H9 (cell line): ENCODE measurements around the gene ATP6V0A4. TPM values are rescaled to one million over a fixed set of nuclear protein-coding genes. Genes with fewer than 3 reads are reported as not detected.

Experiments used
- DNase-seq: peaks from one replicate; pipeline ENCODE4 v3.0.0-alpha.2; 2017
- H2AFZ ChIP-seq: one replicate; pipeline ENCODE4 v1.6.1; 2013; ENCODE audit warnings: mild to moderate bottlenecking, low read length, control low read depth, moderate library complexity
- H2AK5ac ChIP-seq: 2 replicates; pipeline ENCODE4 v1.6.1; 2013; ENCODE audit warnings: low read length, control low read depth, mixed read lengths; ENCODE audit not compliant: insufficient read length
- H2BK120ac ChIP-seq: one replicate; pipeline ENCODE4 v1.6.1; 2013; ENCODE audit warnings: low read depth, mild to moderate bottlenecking, low read length, control low read depth, inconsistent platforms; ENCODE audit not compliant: poor library complexity, severe bottlenecking
- H2BK12ac ChIP-seq: 2 replicates; pipeline ENCODE4 v1.6.1; 2013; ENCODE audit warnings: low read length, control low read depth, mixed read lengths, low read depth; ENCODE audit not compliant: insufficient read length
- H2BK15ac ChIP-seq: 2 replicates; pipeline ENCODE4 v1.6.1; 2013; ENCODE audit warnings: low read depth, low read length, control low read depth
- H2BK20ac ChIP-seq: one replicate; pipeline ENCODE4 v1.6.1; 2013; ENCODE audit warnings: low read depth, mild to moderate bottlenecking, low read length, control low read depth, inconsistent platforms; ENCODE audit not compliant: poor library complexity, severe bottlenecking
- H2BK5ac ChIP-seq: 2 replicates; pipeline ENCODE4 v1.6.1; 2013; ENCODE audit warnings: low read length, control low read depth, mixed read lengths; ENCODE audit not compliant: insufficient read length
- H3K14ac ChIP-seq: 2 replicates; pipeline ENCODE4 v1.6.1; 2013; ENCODE audit warnings: low read length, control low read depth; ENCODE audit not compliant: insufficient read depth
- H3K18ac ChIP-seq: 2 replicates; pipeline ENCODE4 v1.6.1; 2013; ENCODE audit warnings: low read depth, mild to moderate bottlenecking, mixed read lengths, low read length, control low read depth; ENCODE audit not compliant: insufficient read length
- H3K23ac ChIP-seq: 2 replicates; pipeline ENCODE4 v1.6.1; 2013; ENCODE audit warnings: low read length, control low read depth, mixed read lengths, low read depth; ENCODE audit not compliant: insufficient read length
- H3K23me2 ChIP-seq: 2 replicates; pipeline ENCODE4 v1.6.1; 2013; ENCODE audit warnings: low read depth, mild to moderate bottlenecking, mixed read lengths, low read length, control low read depth; ENCODE audit not compliant: insufficient read length, poor library complexity, severe bottlenecking
- H3K27ac ChIP-seq: 2 replicates; pipeline ENCODE4 v1.5.1; 2013; ENCODE audit warnings: low read length, control low read depth, mixed read lengths, low read depth; ENCODE audit not compliant: insufficient read length
- H3K27me3 ChIP-seq: 2 replicates; pipeline ENCODE4 v1.6.1; 2013; ENCODE audit warnings: low read length, control low read depth, inconsistent platforms; ENCODE audit not compliant: insufficient read depth
- H3K4ac ChIP-seq: 2 replicates; pipeline ENCODE4 v1.6.1; 2013; ENCODE audit warnings: low read depth, mild to moderate bottlenecking, control low read depth, inconsistent platforms, low read length, moderate library complexity
- H3K4me1 ChIP-seq: 2 replicates; pipeline ENCODE4 v1.6.1; 2013; ENCODE audit warnings: low read length, control low read depth, inconsistent platforms; ENCODE audit not compliant: insufficient read depth
- H3K4me2 ChIP-seq: 2 replicates; pipeline ENCODE4 v1.6.1; 2013; ENCODE audit warnings: low read length, control low read depth, mixed read lengths; ENCODE audit not compliant: insufficient read length, insufficient read depth
- H3K56ac ChIP-seq: 2 replicates; pipeline ENCODE4 v1.6.1; 2013; ENCODE audit warnings: low read depth, mild to moderate bottlenecking, mixed read lengths, low read length, control low read depth; ENCODE audit not compliant: insufficient read length
- H3K79me1 ChIP-seq: 2 replicates; pipeline ENCODE4 v1.6.1; 2013; ENCODE audit warnings: low read depth, mild to moderate bottlenecking, moderate library complexity, low read length, control low read depth, inconsistent platforms; ENCODE audit not compliant: insufficient read depth, poor library complexity, severe bottlenecking
- H3K79me2 ChIP-seq: 2 replicates; pipeline ENCODE4 v1.6.1; 2013; ENCODE audit warnings: low read length, control low read depth, inconsistent platforms; ENCODE audit not compliant: insufficient read depth
- H3K9ac ChIP-seq: 2 replicates; pipeline ENCODE4 v1.6.1; 2013; ENCODE audit warnings: low read length, control low read depth, mixed read lengths; ENCODE audit not compliant: insufficient read length; ENCODE audit errors: extremely low read depth
- H3K9me3 ChIP-seq: one replicate; pipeline ENCODE4 v1.6.1; 2013; ENCODE audit warnings: low read depth, low read length, inconsistent platforms; ENCODE audit not compliant: control insufficient read depth
- H3T11ph ChIP-seq: one replicate; pipeline ENCODE4 v1.6.1; 2013; ENCODE audit warnings: mild to moderate bottlenecking, low read length, control low read depth, inconsistent platforms
- H4K20me1 ChIP-seq: one replicate; pipeline ENCODE4 v1.6.1; 2013; ENCODE audit not compliant: control insufficient read depth, insufficient read length, insufficient read depth
- H4K5ac ChIP-seq: 2 replicates; pipeline ENCODE4 v1.6.1; 2013; ENCODE audit warnings: low read depth, mild to moderate bottlenecking, mixed read lengths, low read length, control low read depth; ENCODE audit not compliant: insufficient read length
- H4K8ac ChIP-seq: replicated peaks from 2 replicates; pipeline ENCODE4 v1.6.1; 2013; ENCODE audit warnings: low read length, control low read depth, mixed read lengths, low read depth; ENCODE audit not compliant: insufficient read length
- H4K91ac ChIP-seq: 2 replicates; pipeline ENCODE4 v1.6.1; 2013; ENCODE audit warnings: low read depth, mild to moderate bottlenecking, moderate library complexity, mixed read lengths, low read length, control low read depth; ENCODE audit not compliant: insufficient read length
- H3K27ac Mint-ChIP-seq, 3 experiments: 2 replicates in 2 of 3; 3 replicates in 1 of 3; pipeline ENCODE4 v1.8.0; 2020 to 2021; ENCODE audit warnings: mixed read lengths in 3 of 3, mild to moderate bottlenecking in 1 of 3, moderate library complexity in 1 of 3
- H3K27me3 Mint-ChIP-seq: 2 replicates; pipeline ENCODE4 v1.8.0; 2021; ENCODE audit warnings: low read depth, mild to moderate bottlenecking, moderate library complexity, mixed read lengths
- H3K36me3 Mint-ChIP-seq, 3 experiments: 2 replicates in 2 of 3; 3 replicates in 1 of 3; pipeline ENCODE4 v1.8.0; 2020 to 2021; ENCODE audit warnings: low read depth in 3 of 3, mixed read lengths in 3 of 3; ENCODE audit not compliant: insufficient read depth in 1 of 3
- H3K4me1 Mint-ChIP-seq, 2 experiments: 2 replicates each; pipeline ENCODE4 v1.8.0; 2020; ENCODE audit warnings: mixed read lengths in 2 of 2
- H3K4me3 Mint-ChIP-seq, 2 experiments: 2 replicates in 1 of 2; 3 replicates in 1 of 2; pipeline ENCODE4 v1.8.0; 2020 to 2021; ENCODE audit warnings: mild to moderate bottlenecking in 2 of 2, mixed read lengths in 2 of 2, moderate library complexity in 1 of 2
- H3K9me3 Mint-ChIP-seq, 2 experiments: 2 replicates in 1 of 2; 3 replicates in 1 of 2; pipeline ENCODE4 v1.8.0; 2020; ENCODE audit warnings: mild to moderate bottlenecking in 2 of 2, mixed read lengths in 2 of 2, moderate library complexity in 1 of 2
- CTCF ChIP-seq: fragments of 200-600 bp; sonication (generic); conservative IDR thresholded peaks from 3 replicates; pipeline ENCODE4 v1.8.0; 2021; ENCODE audit warnings: antibody characterized with exemption, mild to moderate bottlenecking
- WGBS: extraction: QIAGEN DNeasy Blood & Tissue Kit; methylation state at CpG from one replicate; pipeline ENCODE4 v1.1.7; 2013; ENCODE audit warnings: missing lambda C conversion rate, low lambda C conversion rate, mixed read lengths; ENCODE audit not compliant: insufficient read length; ENCODE audit errors: extremely low coverage; 5-methylcytosine and 5-hydroxymethylcytosine counted together
- total RNA-seq: library from RNA; stranded (reverse); gene quantifications from 2 replicates; pipeline ENCODE4 v1.2.1, GENCODE V29; 2021

ATP6V0A4 gene
- total RNA-seq, 1 experiment from 2014 or later, result 0.79 TPM

GRCh38 chr7:138726288-138726687, 71.7 kb downstream of the ATP6V0A4 start:
- no peak overlapping the region; a peak in 1 of 7 replicates for H3K27ac Mint-ChIP-seq

More at GRCh38 chr7:138726288-138726687, 71.7 kb downstream of the ATP6V0A4 start:
- Histone ChIP-seq H2BK5ac (no peak overlapping the region), H3K79me1 (no peaks in the 10 kb centered on the region), H3K56ac (no peak overlapping the region), H3K27ac (no peak overlapping the region), H3K9me3 (no peaks in the 10 kb centered on the region), H3K14ac (no peak overlapping the region), H2BK12ac (peak overlapping the region; percentile 30), H3K23me2 (no peaks in the 10 kb centered on the region), H2AFZ (no peak overlapping the region), H3K4ac (no peak overlapping the region), H3K9ac (no peak overlapping the region), H4K20me1 (no peaks in the 10 kb centered on the region), H3K18ac (no peak overlapping the region), H4K8ac (no peak overlapping the region), H4K5ac (no peak overlapping the region), H3K23ac (no peak overlapping the region), H2BK120ac (no peak overlapping the region), H2BK20ac (no peak overlapping the region), H3K4me2 (no peak overlapping the region), H4K91ac (no peak overlapping the region), H3K4me1 (peaks cover 6% of the 10 kb centered on the region; the same call in 1 of the 2 replicates), H2BK15ac (no peak overlapping the region), H2AK5ac (no peak overlapping the region), H3K79me2 (no peaks in the 10 kb centered on the region), H3K27me3 (no peaks in the 10 kb centered on the region), H3T11ph (no peak overlapping the region)
- no CpG with 5 or more reads among the region's 9 CpGs for WGBS
- Mint-ChIP-seq H3K27me3 (no peaks in the 10 kb centered on the region; the same call in 1 of the 2 replicates), H3K36me3 (no peaks in the 10 kb centered on the region), H3K4me3 (no peak overlapping the region), H3K4me1 (peaks cover 14 to 16% of the 10 kb centered on the region in 2 experiments), H3K9me3 (no peaks in the 10 kb centered on the region)
- TF ChIP-seq CTCF, result peak; percentile 60
- DNase-seq, result peak; percentile 51
